DMS53 treated with DMSO at 0.1 percent for 48 hours (cell line): ENCODE data around the gene TDRD9.
"Not testable (repeated sequence)": the region's sequence is repeated elsewhere in the genome, so short reads cannot be mapped to it uniquely, and the experiment has no call there.

ENCODE experiments used
- DNase-seq: peaks from one replicate; lab custom pipeline; 2025; ENCODE audit not compliant: unreplicated experiment; lab: John Stamatoyannopoulos, UW

Gene TDRD9

DNA sequence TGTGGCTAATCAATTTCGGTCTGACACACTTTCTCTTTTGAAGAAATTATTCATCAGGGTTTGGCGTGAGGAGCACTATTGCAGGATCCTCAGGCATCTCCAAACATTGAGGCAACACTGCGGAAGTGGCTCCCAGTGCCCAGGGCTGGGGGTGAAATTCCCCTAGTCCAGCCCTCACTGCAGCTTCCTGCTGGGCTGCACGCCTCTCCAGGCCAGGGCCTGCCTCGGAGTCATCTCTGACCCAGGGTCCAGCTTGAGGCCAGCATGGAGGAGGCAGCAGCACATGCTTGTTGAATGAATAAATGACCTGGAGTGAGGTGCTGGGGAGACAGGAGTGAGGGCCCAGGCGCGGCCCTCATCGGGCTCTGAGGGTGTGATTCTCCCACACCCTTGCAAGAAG is 36.0 kb upstream of the TDRD9 start:
- no peak for DNase-seq

DNA sequence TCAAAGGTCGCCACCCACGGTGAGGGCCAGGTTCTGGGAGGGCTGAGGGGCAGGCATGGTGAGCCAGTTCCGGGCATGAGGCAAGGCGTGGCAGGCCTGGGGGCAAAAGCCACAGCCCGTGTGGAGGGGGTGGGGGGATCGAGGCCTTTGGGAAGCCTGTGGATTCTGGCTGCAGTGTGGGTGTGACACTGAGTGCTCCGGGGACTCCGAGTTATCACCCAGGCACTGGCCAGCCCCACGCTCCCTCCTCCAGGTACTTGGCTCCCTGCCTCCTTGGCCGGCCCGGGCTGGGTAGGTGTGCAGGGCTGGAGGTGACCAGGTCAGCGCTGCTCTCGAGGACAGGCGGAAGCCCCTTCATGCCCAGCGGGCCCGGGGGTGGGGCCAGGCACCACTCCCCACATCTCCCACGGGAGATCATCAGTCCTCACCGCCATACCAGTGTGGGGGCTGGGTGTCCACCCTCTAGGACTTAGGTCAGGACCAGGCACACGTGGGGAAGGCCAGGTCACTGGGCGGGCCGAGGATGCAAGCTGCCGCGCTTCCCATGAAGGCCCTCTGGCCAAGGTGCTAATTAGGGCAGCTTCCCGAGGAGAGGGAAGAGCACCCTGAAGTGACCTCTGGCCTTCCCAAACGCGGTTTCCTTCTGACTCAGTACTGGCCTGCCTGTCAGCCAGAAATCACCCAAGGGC is 34.1 kb upstream of the TDRD9 start:
- no peak for DNase-seq

DNA sequence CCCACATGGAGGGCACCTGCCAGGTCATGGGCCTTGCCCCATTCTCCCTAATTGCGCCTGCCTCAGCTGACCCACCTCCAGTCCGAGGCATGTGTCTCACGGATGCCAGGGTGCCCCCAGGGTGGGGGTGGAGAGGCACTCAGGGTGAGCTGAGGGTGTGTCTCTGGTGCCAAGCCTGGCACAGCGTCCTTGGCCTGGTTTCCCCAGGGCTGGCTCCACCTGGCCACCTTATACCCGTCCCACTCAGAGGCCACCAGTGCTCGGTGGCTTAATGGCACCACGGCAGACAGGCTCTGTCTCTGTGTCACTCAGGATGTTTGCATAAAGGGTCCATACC is 33.6 kb upstream of the TDRD9 start:
- no peak for DNase-seq

DNA sequence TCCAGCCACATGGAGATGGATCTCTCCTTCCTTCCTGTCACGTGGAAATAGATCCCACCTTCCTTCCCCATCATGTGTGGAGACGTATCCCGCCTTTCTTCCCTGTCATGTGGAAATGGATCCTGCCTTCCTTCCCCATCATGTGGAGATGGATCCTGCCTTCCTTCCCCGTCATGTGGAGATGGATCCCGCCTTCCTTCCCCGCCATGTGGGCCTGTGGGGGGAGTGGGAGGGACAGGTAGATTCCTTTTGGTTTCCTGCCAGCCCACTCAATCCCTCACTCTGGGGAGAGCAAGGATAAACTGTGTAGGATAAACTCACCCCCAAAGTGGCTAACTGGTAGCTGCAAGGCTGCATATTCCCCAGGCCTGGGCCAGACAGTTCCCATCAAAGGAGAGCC is 31.7 kb upstream of the TDRD9 start:
- no peak for DNase-seq

DNA sequence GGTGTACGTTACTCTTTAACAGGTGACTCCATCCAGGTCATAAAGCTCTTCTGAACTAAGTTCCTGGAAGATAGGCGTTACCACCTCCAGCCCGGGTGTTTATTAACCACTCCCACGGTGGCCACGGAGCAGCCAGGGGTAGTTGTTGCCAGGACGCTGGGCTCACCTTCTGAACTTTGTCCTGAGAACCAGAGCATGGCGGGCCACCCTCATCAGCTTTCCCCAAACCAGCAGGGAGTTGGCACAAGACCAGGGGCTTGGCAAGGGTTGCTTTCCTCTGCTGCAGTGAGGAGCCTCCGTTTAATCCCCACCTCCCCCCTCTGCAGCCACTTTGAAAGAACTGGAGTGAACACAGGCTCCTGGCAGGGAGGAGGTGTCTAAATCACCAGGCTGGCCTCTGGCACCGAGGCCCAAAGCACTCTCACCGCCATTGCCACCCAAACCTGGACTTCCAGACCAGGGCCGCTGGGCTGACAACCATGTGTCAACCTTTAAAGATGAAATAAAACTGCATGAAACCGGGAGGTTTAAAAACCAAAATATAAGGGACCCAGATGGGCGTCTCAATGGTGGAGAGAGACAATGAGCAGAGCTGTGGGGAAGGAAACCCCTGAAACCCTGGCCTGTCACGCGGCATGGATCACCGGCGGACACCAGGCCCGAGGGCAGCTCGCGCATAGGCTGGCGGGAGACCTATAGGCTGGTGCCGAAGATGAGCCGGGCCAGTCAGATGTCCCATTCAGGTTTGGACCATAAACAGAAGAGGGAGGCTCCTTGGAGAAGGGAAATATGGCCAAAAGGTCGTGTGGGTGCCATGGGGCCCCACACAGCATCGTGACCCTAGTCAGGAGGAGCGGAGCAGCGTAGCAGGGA is 30.9 kb upstream of the TDRD9 start:
- no peak for DNase-seq

DNA sequence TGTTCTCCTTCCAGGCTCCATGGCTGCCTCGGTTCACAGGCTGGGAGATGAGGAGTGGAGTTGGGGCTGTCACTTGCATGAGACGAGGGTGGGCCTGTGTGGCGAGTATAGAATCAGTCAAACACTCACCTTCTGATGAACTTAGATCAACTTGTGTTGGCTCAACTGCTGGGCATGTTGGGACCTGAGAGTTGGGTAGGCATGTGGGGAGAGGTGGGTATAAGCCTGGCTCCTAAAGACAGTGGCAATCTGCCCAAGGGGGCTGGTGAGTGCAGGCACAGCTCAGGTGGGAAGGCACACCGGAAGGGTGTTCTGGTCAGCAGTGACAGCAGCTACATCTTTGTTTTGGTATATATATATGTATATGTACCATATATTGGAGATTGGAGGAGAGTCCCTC is 30.1 kb upstream of the TDRD9 start:
- DNase-seq, result no peak

DNA sequence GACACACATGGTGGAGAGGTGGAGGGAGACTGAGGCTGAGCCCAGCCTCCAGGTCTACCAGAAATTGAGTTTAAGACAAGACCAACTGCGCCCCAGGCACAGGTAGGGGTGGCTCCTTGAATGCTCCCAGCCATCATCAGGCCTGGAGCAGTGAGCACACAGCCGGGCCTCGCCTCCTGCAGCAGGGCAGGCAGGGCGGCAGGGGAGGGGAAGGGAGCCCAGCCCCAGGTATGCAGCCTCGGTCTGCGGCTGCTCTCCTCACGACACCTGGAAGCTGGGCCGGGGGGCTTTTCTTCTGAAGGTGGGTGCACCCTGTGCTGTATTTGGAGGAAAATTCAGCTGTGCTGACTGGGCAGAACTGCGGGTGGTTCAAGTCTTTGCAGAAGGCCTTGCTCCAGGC is 29.5 kb upstream of the TDRD9 start:
- no peak for DNase-seq

DNA sequence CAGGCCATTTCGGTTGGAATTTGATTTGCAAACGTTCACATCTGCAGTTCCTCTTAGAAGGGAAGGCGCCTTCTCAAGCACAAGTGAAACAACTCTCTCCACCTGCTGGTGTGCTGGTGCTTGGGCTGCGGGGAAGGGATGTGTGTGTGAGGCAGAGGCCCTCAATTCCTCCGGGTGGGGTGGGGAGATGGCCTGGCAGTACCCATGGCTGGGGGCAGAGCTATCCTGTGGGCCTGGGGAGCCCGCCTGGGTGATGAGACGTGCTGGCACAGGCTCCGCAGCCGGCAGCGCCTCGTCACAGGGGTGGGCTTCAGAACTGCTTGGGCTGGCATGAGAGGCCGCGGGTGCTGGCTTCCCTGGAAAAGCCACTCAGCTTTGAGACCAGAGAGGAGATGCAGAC is 28.9 kb upstream of the TDRD9 start:
- no peak for DNase-seq

DNA sequence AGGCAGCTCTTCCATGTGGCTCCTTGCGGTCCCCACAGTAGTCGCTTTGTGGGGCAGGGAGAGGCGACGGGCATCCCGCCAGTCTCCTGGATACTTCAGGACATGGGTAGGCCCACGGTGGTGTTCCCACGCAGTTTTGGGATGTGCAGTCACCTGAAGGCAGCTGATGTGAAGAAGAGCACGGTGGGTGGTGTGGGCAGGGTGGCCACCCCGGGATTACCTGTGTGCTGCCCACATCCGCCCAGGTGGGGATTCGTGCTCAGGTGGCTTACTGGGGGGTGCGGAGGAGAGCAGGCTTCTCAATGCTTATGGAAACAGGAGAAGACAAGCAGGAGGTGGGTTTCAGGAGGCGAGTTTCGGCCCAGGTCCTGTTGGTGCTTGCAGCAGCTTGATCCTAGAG is 28.4 kb upstream of the TDRD9 start:
- no peak for DNase-seq

DNA sequence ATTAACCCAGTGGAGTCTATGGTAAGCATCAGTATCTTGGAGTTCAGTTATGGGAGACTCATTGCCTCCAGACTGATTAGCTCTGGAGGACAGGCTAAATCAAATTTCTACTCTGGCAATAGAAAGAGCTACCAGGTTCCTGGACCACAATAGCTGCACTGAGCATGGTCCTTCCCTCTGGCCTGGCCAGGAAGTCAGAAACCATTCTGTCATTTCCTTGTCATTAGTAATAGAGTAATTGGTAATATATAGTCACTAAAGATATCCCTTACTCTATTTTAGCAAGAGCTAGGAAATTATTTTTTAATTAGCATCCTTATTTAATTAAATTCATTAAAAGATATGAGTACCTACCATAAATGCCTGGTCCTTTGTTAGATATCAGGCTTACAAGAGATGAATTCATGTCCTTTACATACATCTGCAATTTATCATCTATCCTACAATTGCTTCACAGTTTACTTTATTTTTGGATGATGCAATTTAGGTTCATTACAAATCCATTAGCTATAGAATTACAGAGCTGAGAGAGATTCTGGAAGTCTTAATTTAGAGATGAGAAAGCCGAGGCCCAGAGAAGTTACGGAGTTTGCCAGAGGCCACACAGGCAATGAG is 23.7 kb upstream of the TDRD9 start:
- DNase-seq, result no peak

DNA sequence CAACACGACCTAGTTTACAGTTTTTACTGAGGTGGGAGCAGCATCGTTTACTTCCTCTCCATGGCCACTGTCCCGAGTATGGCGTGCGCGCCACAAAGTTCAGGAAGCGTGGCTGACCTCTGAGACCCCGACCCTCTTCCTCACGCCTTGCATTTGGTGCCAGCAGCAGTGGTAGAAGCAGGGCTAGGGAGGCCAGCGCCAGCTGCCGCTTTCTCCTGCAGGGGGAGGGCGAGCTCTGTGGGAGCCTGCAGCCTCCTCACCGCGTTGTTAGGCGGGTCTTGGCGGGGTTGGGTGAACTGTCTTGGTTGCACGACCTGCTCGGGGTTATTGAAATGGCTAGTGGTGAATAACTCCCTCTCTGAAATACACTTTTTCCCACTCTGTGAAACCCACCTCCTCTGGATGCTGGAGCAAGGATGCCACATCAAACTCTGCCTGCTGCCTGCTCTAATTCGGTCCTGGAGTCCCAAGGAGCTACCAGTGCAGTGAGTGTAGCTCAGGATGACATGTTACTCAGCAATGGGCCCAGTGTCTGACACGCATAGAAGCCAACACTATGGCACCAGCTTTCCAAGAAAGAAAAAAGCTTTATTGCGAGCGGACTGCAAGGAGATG is 22.3 kb upstream of the TDRD9 start:
- no peak for DNase-seq

DNA sequence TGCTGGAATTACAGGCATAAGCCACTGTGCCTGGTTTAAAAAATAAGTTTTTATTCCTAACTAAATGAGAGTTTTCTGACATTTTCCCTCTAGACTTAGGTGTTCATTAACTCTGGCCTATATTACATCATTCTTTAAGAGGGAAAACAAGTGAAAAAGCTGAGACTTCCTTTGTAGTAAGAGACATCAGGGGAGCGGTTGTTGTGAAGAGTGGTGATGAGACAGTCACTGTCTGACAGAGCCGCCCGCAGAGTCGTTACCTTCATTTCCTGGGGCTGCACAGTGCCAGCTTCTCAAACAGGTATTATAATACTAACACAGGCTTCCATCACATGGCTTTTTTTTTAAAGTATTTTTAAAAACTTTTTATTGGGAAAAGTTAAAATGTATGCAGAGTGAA is 19.7 kb upstream of the TDRD9 start:
- no peak for DNase-seq

DNA sequence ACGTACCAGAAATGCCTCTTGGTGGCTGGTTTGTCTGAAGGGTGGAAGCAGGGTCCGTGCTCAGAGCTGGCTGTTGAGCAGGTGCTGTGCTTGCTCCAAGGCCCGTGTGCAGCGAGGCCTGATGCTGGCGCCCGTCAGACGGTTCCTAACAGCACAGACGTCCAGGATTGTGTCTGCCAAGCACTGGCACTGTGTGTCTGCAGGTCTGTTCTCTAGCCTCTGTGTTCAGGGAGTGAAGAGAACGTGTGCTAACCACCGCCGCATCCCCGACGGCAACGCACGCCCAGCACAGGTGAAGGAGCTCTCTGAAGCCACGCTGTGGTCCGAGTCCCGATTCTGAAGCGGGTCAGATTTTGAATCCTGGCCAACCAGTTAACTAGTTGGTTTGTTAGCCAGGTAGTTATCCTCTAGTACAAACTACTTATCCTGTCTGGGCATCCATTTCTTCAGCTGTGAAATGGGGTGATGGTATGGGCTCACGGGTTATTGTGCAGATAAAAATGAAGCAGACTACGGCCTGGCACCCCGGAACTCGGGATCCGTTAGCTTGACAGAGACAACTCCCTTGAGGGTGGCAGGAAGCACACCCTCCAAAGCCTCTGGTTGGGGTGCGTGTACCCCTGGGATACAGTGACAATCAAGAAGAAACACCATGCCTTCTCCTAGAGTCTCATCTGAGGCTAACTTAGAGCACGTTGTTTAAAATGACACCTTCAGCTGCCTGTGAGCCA is 18.6 kb upstream of the TDRD9 start:
- DNase-seq, result no peak

DNA sequence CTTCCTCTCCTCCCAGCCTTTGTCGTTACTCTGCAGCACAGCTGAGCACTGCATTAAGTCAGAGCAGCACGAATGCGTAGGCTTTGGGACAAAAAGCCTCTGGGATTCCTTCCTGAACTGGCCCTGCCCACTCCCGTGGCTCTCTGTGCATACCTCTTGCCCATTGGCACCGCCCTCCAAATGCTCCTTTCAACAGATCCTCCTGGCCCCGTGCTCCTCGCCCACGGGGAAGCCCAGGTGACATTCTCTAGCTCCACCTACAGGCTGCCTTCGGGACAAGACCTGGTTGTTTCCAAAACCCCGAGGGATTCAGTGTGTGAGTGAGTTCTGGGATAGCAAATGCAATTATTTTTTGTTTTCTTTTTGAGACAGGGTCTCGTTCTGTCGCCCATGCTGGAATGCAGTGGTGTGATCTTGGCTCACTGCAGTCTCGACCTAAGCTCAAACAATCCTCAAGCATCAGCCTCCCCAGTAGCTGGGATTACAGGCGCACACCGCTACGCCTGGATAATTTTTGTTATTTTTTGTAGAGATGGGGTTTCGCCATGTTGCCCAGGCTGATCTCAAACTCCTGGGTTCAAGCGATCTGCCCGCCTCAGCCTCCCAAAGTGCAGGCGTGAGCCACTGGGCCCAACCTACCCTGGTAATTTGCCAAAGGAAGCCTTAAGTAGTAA is 17.9 kb upstream of the TDRD9 start:
- DNase-seq, result peak; percentile 77

DNA sequence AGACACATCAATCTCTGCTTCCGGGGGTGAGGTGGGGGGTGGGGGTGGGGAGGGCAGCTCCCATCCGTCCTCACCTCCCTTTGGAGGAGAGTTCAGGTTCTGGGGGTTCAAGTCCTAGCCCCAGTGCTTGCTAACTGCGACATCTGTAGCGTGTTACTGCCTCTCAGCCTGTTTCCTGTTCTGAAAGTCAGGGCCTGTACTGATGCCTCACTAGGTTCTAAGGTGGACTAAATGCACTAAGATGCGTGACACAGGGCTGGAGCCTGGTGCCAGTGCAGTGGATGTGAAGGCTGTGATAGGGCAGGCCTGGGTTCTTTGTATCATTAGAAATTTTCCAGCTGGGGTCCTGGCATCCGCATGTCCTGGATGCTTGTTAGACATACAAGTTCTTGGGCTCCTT is 17.3 kb upstream of the TDRD9 start:
- no peak for DNase-seq

DNA sequence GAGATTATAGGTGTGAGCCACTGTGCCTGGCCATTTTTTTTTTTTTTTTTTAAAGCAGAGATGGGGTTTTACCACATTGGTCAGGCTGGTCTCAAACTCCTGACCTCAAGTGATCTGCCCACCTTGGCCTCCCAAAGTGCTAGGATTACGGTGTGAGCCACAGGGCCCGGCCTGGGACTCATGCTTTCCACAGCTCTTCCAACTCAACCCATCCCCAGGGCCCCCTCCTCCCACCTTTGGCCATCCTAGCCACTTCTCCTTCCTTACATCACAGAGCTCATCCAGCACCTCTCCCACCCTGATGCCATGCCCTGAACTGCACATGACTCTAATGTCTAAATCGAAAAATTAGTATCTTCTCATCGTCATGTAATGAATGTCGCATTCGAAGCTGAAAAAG is 12.6 kb upstream of the TDRD9 start:
- no peak for DNase-seq

DNA sequence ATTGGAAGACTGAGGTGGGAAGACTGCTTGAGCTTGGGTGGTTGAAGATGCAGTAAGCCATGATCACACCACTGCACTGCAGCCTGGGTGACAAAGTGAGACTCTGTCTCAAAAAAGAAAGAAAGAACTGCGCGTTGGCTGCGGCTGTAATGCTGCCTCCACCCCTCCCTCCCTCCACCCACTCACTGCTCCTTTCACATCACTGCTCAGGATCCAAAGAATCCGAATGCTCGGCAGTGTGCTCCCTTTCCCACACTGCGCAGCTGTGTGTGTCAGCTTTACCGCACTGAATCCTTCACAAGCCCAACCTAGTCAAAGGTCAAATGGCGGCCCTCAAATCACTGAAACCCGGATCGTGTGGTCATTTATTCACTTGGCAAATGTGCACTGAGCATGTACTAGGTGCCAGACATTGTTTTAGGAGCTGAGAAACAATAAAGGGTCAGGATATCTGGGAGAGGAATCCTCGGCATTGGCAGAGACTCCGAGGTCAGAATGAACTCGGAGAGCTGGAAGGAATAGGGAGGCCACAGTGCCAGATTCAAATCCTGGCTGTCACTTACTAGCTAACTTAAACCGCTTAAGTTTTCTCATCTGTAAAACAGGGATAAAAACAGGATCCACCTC is 11.5 kb upstream of the TDRD9 start:
- no peak for DNase-seq

DNA sequence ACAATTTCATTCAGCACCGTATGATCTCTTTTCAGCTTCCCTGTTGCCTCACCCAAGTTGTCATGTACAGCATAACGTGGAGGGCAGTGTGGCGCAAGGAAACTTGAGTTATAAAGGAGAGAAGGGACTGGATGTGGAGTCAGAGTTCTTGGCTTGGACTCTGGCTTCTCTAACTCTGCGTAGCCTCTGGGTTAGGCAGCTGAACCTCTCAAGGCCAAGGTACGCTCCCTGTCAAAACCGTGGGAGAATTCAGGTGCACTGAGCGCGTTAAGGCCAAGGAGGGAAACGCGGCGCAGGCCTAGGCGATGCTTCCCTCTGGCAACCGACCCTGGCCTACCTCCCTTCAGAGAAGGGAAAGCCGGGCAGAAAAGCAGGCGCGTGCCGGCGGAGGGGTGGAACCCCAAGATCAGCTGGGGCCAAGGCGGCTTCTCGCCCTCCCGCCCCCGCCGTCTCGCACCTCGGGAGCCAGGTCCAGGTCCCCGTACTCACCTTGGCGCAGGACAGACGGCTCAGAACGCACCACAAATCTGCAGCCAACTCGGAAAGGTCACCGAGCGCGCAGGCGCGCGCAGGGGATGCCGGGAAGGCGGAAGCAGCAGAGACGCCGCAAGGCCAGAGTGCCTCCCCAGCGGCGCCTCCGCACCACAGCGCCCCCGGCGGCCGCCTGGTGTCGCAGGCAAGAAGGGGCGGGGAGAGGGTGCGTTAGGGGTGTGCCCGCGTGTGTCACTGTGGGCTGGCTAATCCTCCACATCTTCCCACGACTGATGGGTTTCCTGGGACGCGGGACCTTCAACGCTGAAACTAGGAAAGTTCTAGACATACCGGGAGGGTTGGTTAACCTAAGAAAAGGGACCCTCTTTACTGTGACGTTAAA is 7.0 kb upstream of the TDRD9 start:
- peak; percentile 71 for DNase-seq

DNA sequence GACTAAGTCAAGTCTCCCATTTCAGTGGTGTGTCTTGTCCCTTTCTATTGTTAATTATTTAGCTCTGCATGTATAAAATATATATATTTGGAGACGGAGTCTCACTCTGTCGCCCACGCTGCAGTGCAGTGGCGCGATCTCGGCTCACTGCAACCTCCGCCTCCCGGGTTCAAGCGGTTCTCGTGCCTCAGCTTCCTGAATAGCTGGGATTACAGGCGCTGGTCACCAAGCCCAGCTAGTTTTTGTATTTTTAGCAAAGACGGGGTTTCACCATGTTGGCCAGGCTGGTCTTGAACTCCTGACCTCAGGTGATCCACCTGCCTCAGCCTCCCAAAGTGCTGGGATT is 6.4 kb upstream of the TDRD9 start:
- not testable (repeated sequence) for DNase-seq
